Measurements from ENCODE around the gene EXOC4.

The EXOC4 gene

GRCh38 chr7:134048166-134048565 is 795.3 kb downstream of the EXOC4 start:
- Mint-ChIP-seq H3K27me3 (ENCODE audit: low read depth) (no peaks in the 10 kb centered on the region), H3K4me3 (no peak overlapping the region), H3K27ac (no peak overlapping the region), H3K4me1 (peaks cover 13% of the 10 kb centered on the region), H3K9me3 (no peaks in the 10 kb centered on the region), H3K36me3 (ENCODE audit: low read depth) (peaks cover 5% of the 10 kb centered on the region)
- TF ChIP-seq, protein P1, sequence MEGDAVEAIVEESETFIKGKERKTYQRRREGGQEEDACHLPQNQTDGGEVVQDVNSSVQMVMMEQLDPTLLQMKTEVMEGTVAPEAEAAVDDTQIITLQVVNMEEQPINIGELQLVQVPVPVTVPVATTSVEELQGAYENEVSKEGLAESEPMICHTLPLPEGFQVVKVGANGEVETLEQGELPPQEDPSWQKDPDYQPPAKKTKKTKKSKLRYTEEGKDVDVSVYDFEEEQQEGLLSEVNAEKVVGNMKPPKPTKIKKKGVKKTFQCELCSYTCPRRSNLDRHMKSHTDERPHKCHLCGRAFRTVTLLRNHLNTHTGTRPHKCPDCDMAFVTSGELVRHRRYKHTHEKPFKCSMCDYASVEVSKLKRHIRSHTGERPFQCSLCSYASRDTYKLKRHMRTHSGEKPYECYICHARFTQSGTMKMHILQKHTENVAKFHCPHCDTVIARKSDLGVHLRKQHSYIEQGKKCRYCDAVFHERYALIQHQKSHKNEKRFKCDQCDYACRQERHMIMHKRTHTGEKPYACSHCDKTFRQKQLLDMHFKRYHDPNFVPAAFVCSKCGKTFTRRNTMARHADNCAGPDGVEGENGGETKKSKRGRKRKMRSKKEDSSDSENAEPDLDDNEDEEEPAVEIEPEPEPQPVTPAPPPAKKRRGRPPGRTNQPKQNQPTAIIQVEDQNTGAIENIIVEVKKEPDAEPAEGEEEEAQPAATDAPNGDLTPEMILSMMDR (IDR thresholded peaks at IDR 0.05; ENCODE audit: unreplicated experiment in 3 of 3) = no peak

DNA sequence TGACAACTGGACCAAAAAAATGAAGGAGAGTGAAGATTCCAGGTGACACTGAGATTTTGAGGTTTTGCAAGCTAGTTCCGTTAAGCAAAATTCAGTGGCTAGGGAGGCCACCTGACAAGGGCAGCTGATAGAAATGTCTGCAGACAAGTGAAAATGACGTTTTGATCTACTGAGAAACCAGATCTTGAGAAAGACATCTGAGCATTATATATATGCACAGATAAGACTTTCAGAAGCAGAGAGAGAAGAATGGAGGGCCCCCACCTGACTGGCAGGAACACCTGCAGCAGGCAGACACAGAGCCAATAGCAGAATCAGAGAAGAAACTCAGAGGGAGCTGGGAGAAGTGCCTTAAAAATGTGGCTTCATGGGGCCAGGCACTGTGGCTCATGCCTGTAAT is 798.1 kb downstream of the EXOC4 start:
- Mint-ChIP-seq H3K27me3 (ENCODE audit: low read depth) (no peaks in the 10 kb centered on the region), H3K27ac (no peak overlapping the region), H3K9me3 (no peaks in the 10 kb centered on the region), H3K4me3 (no peak overlapping the region), H3K36me3 (ENCODE audit: low read depth) (peaks cover 9% of the 10 kb centered on the region), H3K4me1 (peaks cover 7% of the 10 kb centered on the region)
- TF ChIP-seq, protein P1 (IDR thresholded peaks at IDR 0.05; ENCODE audit: unreplicated experiment in 3 of 3) = no peak

GRCh38 chr7:134056816-134057215 is 803.9 kb downstream of the EXOC4 start:
- TF ChIP-seq, protein P1 (IDR thresholded peaks at IDR 0.05; ENCODE audit: unreplicated experiment in 3 of 3) = no peak
- H3K9me3 Mint-ChIP-seq = no peaks in the 10 kb centered on the region
- no peaks in the 10 kb centered on the region for H3K27me3 Mint-ChIP-seq (ENCODE audit: low read depth)
- H3K4me3 Mint-ChIP-seq = no peak overlapping the region
- peaks cover 4% of the 10 kb centered on the region for H3K36me3 Mint-ChIP-seq (ENCODE audit: low read depth)
- no peak overlapping the region for H3K27ac Mint-ChIP-seq
- H3K4me1 Mint-ChIP-seq = no peaks in the 10 kb centered on the region

- Mint-ChIP-seq H3K36me3 (ENCODE audit: low read depth) (peaks cover 4% of the 10 kb centered on the region), H3K9me3 (no peaks in the 10 kb centered on the region), H3K4me3 (no peak overlapping the region), H3K4me1 (no peaks in the 10 kb centered on the region), H3K27ac (no peak overlapping the region), H3K27me3 (ENCODE audit: low read depth) (no peaks in the 10 kb centered on the region)
- TF ChIP-seq, protein P1 (IDR thresholded peaks at IDR 0.05; ENCODE audit: unreplicated experiment in 3 of 3) = no peak
Measured at GRCh38 chr7:134058521-134058920, 805.6 kb downstream of the EXOC4 start.

DNA sequence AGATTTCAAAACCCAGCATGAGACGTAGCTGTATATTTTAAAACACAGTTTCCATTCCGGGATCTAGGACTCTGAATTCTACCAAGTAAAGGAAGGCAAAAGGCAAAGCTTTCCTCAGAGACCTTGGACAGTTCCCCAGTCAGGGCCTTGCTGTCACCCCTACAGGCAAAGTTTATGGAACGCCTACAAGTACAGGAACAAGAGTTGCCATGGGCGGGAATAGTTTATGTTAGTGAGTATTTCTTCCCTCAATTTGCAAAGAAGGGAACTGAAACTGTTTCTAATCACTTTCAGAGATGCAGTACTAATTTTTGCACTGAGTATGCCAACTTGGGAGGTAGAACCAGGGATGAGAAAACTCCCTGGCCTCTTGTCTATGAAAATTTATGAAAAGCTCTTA is 806.1 kb downstream of the EXOC4 start:
- peaks cover 6% of the 10 kb centered on the region for H3K36me3 Mint-ChIP-seq (ENCODE audit: low read depth)
- H3K9me3 Mint-ChIP-seq = no peaks in the 10 kb centered on the region
- TF ChIP-seq, protein P1 (IDR thresholded peaks at IDR 0.05; ENCODE audit: unreplicated experiment in 3 of 3) = no peak
- H3K4me1 Mint-ChIP-seq = no peaks in the 10 kb centered on the region
- H3K27me3 Mint-ChIP-seq (ENCODE audit: low read depth) = no peaks in the 10 kb centered on the region
- H3K4me3 Mint-ChIP-seq = no peak overlapping the region
- H3K27ac Mint-ChIP-seq = no peak overlapping the region

GRCh38 chr7:134059921-134060320 is 807.0 kb downstream of the EXOC4 start:
- H3K36me3 Mint-ChIP-seq (ENCODE audit: low read depth) = peaks cover 4% of the 10 kb centered on the region
- TF ChIP-seq, protein P1 (IDR thresholded peaks at IDR 0.05; ENCODE audit: unreplicated experiment in 3 of 3) = no peak
- H3K4me1 Mint-ChIP-seq = peaks cover 1% of the 10 kb centered on the region
- H3K9me3 Mint-ChIP-seq = no peaks in the 10 kb centered on the region
- H3K4me3 Mint-ChIP-seq = no peak overlapping the region
- no peak overlapping the region for H3K27ac Mint-ChIP-seq
- H3K27me3 Mint-ChIP-seq (ENCODE audit: low read depth) = no peaks in the 10 kb centered on the region

All from nephron (organoid).